Occipital lobe (tissue), 2 donors: ENCODE results near the gene TMEM151A. TPM values are rescaled to one million over a fixed set of nuclear protein-coding genes. Genes with fewer than 3 reads are reported as not detected.

Source experiments
- DNase-seq: peaks from one replicate; lab custom pipeline; 2025; lab: John Stamatoyannopoulos, UW
- total RNA-seq: library from RNA; depleted of rRNA; stranded (reverse); fragments of >200 nt; gene quantifications from one replicate; pipeline ENCODE4 v1.2.3, GENCODE V29; 2014

Gene TMEM151A
- total RNA-seq, 1 donor from 2014 or later = 6.4 TPM

DNA sequence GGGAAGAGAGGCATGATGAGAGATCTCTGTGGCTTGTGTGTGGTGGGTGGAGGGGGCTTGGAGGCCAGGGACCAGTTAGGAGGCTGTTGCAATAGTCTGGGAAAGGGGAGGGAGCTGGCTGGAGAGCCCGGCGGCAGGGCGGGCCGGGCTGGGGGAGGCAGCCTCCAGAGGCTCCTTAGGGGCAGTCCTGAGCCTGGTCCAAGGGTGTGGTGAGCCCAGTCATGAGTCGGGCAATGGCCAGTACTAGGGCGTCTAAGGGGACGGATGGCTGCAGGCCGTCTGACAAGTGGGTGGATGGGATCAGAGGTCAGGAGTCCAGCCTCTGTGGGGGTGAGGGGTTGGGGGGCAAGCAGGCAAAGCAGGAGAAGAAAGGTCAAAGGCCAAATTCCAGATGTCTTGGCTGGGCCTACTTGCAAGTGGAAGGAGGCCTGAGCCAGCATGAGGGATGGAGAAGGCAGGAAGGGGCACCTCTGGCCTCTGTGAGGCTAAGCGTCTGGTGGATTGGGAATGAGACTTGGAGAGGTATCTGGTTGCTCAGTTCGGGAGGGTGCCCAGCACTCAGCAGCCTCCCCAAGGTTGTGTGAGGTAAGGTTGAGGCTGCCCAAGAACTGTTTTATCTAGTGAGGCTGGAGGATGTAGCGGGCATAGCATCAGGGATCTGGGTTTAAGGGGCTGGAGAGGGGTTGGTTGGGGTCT, 31.2 kb downstream of the TMEM151A start:
- DNase-seq = no peak

DNA sequence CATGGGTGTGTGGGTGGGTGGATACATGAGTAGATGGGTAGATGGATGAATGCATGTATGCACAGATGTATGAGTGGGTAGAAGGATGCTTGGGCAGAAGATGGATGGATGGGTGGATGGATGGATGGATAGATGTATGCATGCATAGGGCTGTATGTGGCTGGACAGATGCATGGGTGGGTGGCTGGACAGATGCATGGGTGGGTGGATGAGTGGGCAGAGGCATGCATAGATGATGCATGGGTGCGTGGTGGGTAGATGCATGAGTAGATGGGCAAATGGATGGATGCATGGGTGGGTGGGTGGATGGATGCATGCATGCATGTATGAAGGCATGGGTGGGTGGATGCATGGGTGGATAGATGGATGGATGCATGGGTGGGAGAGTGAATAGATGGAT, 32.0 kb downstream of the TMEM151A start:
- no peak for DNase-seq

DNA sequence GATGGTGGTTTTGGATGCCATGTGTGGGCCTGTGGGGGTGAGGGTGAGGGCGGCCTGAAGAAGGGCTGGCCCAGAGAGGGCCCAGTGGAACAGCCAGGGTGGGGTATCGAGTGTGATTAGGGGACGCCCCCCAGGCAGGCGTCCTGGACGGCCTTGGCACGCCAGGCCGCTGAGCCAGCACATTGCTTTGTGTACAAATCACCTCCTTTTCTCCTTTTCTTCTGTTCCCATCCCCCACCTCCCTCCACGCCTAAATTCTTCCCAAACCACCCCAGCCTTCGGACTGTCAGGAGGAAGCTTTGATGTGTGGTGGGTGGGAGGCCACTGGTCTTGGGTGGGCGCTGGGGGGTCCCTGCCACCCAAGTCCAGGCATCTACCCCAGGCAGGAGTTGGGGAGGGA, 33.0 kb downstream of the TMEM151A start:
- no peak for DNase-seq

DNA sequence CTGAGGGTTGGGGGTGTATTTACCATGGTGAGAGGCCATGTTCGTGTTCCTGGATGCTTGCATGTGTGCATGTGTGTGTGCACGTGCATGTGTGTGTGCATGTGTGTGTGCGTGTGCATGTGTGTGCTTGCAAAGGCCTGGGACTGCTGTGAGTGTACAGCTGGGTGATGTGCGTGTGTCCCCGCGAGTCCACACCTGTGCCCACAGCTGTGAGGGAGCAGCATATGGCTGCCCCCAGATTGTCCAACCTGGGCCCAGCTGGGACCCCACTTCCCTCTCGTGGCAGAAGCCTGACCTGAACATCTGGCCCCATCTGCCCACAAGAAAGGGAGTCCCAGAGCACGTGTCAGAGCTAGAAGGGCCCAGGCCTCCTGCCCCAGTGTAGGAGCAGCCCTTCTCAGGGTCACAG, 33.6 kb downstream of the TMEM151A start:
- DNase-seq = no peak

DNA sequence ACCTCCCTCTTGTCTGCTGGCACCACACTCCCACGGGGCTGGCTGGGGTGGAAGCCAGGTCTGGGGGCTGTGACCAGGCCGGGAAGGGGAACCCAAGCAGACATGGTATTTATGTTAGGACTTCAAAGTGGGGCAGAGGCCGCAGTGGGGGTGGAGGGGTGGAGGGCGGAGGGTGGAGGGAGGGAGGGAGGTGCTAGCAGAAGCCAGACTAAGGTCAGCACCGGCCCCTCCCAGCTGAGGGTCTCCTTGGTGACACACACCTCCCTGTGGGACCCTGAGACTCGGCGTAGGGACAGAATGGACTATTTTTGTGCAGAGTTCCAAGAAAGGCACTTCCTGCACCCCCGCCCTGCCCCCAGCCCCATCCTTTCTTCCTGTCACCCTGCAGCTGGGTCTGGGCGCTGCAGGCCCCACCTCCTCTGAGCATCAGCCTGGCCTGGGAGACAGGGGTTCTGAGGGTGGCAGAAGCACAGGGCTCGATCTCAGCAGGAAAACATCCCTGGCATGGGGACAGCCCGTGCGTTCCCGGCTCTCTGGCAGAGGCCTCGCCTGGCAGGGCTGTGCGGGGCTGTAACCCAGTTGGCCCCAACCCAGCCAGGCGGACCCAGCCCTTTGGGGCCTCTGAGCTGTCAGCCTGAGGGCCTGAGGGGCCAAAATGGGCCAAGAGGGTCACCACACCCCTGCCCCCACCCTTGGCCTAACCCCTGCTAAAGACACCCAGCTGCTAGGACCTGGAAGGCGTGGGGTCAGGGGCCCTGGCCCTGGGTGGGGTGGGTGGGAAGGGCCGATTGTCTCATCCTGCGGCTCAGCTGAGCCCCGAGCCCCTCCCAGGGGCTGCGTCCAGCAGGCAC, 34.8 kb downstream of the TMEM151A start:
- no peak for DNase-seq

DNA sequence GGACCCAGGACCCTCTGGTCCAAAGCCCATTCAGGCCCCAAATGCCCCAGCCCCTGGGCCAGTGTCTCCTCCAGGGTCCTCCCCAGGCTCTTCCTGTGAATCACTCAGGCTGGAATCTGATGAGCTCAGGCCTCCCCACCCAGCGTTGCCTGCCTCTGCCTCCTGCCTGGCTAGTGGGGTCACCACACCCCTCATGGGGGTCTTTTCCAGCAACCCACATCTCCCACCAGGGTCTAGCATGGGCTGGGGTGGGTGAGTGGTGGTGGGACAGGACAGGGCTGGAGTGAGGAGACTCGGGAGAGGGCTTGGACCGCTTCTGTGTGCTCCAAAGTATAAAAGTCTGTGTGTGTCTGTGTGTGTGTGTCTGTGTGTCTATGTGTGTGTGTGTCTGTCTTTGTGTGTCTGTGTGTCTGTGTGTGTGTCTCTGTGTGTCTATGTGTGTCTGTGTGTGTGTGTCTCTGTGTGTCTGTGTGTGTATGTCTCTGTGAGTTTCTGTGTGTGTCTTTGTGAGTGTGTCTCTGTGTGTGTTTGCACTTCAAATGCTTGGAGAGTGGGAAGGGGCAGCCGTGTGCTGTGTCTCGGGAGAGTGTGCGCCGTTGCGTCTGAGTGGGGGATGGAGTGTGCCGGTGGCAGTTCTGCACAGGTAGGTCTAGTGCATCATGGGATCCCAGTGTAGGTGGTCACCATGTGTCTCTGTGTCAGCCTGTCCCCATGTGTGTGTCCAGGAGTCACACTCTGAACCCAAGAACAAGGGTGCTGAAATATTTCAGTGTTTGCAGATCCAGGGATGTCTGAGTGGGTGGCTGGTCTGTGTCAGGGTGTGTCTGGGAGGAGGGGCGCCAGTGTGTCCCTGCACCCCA, 35.7 kb downstream of the TMEM151A start:
- no peak for DNase-seq

DNA sequence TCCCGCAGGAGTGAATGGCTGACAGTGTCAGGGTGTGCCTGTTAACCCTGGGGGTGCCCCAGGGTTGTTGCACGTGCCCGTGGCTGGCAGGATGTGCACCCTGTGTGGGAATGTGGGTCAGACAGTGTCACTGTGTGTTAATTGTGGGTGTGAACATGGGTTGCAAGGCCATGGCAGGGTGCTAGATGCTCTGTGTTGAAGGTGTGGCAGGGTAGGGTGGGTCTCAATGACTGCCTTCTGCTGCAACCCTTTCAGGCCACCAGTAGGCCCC, 36.3 kb downstream of the TMEM151A start:
- DNase-seq = no peak

DNA sequence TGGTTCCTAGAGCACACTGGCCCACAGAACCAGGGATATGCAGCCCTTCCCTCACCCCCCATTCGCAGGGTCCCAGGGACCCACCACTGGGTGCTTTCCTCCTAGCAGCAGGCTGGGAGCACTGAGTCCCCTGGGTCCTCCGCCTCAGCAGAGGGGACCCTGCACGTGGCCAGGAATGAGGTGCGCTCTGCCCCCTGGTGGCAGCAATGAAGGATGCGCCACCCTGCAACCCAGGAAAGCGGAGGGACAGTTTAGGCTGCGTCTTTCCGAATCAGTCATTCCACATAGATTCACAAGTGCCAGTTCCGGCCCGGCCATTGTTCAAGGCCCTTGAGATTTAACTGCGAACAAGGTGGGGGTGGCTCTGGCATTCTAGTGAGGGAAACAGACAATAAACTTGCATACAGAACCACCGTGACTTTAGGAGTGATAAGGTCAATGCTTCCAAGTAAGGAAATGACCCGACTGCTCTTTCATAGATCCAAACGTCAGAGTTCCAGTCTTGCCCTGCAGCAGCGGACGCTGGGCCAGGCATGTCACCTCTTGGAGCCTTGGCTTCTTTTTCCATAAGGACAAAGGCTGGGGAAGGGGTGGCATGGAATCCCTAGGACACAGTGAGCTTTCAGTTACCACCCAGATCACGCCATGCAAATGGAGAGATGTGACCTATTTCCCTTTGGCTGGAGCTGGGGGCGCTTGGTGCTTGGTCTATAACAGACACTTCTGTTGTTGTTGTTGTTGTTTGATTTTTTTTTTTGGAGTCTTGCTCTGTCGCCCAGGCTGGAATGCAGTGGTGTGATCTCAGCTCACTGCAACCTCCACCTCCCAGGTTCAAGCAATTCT, 36.8 kb downstream of the TMEM151A start:
- DNase-seq = peak; percentile 27

DNA sequence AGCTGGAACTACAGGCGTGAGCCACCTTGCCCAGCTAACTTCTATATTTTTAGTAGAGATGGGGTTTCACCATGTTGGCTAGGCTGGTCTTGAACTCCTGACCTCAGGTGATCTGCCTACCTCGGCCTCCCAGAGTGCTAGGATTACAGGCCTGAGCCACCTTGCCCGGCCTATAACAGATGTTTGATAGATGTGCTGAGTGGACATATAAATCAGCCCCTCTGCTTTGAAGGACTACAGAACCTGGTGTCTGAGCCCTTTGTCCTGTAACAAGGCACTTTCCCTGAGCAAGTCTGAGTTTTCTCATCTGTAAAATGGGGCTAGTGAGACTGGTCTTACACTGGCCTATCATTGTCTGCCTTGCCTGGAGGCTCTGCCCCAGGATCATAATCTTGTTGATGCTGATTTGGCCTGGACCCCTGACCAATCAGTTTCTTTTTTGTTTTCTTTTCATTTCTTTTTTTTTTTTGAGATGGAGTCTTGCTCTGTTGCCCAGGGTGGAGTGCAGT, 37.5 kb downstream of the TMEM151A start:
- DNase-seq = no peak

DNA sequence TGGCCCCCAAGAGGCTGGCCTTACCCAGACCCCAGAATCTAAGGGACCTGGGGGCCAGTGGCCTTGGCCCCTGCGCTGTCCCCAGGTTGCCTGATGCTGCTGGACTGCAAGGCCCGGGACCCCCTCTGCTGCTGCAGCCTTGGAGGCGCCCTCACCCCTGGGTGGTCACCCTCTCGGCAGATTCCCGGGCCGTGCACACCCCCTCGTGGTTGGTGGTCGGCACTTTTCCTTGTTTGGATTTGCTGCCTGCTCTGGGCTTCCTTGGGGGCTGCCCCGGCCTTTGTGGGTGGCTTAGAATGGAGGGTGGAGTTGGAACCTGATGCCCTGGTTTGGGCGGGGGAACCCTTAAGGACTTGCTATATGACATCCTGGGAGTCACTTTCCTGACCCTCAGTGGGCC, 39.2 kb downstream of the TMEM151A start:
- DNase-seq = no peak

DNA sequence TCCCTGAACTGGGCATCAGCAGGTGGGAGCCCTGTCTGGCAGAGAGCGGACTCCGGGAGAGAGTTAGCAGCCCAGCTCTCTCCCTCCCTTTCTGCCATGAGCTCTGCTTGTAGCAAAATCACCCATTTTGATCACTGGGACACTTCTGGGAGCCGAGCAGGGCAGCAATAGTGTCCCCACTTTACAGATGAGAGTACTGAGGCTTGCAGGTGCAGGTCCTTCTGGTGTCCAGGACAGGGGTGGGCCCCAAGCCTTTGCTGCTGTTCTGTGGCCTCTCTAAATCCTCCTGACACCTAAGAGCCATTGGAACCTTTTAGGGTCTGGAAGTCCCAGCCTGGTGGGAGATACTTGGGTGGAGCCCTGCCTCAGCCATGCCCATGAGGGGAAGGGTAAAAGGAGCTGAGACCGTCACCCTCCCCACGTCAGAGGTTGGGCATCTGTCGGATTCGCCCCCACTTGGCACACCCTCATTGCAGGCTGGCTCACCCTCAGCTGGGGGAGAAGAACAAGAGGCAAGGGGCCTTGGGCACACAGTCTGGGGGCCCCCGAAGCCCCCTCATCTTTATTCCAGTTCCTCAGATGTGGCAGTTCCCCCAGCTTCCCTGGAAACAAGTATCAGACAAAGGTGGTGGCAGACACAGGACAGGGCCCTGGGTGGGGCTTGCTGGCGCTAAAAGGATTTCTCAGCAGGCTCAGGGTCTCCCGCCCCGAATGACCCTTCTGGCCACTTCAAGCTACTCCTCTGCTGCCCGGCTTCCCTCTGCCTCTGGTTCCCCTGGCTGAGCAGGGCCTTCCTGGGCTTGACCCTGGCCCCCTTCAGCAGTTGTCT, 40.1 kb downstream of the TMEM151A start:
- no peak for DNase-seq

DNA sequence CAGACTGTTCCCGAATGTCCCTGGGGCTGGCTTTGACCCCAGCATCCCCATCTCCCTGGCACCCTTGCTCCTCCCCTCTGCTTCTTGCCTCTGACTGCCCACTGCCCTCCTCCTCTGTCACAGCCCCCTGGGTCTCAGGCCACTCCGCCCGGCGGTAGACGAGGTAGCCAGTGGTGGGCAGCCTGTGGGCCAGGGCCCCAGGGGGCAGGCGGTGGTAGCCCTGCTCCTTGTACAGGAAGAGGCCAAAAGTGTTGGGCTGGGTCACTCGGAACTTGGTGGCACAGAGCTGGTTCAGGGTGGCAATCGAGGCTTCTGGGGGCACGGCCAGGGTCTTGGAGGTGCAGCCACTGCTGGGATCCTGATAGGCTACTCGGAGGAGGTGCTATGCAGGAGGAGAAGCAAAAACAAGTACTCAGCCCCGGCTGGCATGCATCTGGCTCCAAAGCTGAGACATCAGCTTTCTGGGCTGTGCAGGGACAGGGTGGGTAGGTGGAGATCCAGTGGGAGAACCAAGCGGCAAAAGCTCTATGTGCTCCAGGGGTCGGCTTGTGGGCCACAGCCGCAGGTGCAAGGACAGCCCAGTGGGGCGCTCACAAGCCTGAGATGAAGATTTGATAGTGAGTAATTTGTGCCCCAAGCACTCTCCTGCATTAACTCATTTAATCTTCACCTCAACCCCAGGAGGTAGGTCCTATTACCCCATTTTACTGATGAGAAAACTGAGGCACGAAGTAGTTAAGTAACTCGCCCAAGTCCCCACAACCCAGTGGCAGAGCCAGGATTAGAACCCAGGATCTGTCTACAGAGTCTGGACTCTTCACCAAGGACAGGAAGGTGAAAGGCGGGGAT, 40.9 kb downstream of the TMEM151A start:
- no peak for DNase-seq

DNA sequence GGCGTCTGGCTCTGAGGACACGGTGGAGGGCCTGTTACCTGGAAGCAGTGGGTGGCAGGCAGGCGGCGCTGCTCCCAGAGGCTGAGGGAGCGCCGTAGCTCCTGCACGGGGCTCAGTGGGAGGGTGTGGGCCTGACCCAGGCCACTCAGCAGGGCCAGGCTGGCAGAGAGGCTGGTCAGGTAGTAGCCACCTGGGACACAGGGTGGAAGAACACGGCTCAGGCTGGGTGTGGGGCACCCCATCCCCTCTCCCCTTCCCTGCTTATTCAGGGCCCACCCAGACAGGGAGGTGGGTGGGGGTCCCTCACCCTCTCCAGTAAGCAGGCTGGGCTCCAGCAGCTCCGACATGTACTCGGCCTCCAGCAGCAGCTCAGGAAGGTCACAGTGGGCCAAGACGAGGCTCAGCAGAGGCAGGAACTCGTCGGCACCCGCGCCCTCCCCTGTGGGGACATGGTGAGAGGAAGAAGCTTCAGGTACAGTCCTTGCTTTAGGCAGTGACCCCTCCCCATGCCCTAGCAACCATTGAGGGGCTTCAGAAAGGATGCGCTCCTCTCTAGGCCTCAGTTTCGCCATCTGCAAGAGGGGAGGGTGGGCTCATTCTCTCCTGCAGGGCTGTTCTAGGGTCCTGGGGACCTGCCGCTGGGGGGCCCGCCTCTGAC, 41.7 kb downstream of the TMEM151A start:
- no peak for DNase-seq

DNA sequence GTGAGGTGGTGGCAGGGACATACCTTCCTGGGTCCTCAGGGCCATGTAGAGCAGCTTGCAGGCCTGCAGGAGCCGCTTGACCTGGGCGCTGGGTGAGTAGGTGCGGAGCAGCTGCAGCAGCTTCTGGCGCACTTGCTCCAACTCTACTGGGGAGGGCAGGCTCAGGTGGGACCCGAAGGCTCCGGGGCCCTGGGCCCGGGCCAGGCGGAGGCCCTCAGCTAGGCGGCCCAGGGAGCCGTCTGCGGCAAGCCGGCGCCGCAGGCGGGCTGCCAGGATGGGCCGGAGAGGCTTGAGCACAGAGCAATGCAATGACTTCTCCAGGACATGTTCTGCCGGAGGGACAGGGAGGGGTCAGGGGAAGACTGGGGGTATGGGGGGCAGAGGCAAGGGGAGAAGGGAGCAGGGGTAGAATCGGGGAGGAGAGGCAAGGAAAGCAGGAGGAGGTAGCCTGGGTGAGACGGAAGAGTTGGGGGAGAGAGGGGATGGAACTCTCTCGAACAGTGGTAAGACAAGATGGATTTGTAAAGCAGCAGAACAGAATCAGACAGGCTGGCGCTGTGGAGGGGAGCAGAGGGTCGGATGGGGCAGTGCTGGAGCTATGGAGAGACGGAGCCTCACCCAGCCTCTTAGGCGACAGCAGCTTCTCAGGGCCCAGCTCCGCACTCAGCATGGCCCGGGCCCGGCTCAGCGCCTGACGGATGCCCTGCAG, 42.4 kb downstream of the TMEM151A start:
- DNase-seq = no peak

DNA sequence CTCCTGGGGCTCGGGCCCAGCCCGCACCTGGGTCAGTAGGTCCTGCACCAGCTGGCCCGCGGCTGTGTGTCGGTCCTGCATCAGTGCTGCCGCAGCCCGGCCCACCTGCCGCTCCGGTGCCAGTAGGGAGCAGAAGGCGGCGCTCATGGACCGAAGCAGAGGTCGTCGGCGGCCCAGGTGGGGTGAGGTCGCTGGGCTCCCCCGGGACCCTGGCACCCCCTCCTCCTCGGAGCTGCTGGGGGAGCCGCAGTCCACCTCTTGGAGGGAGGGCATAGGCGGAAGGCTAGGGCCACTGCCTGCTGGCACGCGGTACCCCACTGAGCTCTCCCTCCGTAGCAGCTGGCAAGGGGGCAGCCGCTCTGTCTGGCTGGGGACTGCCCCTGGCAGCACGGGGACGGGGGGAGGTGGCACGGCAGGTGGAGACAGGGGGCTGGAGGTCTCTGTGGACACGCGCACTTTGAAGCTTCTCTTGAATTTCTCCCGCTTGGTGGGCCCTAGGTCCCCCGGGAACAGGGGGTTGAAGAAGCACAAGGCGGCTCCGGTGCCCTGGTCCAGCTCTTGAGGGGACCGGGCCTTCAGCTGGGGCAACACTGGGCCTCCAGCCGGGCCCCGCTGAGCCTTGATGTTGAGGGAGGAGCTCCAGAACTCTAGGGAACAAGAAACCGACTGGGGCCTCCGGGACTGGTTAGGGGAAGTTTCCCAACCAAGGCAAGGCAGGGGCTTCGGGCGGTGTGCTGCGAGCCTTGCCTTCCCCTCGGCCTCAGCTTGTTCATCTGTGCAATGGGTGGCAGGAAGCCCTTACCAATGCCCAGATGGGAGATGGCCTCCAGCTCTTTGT, 43.1 kb downstream of the TMEM151A start:
- DNase-seq = no peak

DNA sequence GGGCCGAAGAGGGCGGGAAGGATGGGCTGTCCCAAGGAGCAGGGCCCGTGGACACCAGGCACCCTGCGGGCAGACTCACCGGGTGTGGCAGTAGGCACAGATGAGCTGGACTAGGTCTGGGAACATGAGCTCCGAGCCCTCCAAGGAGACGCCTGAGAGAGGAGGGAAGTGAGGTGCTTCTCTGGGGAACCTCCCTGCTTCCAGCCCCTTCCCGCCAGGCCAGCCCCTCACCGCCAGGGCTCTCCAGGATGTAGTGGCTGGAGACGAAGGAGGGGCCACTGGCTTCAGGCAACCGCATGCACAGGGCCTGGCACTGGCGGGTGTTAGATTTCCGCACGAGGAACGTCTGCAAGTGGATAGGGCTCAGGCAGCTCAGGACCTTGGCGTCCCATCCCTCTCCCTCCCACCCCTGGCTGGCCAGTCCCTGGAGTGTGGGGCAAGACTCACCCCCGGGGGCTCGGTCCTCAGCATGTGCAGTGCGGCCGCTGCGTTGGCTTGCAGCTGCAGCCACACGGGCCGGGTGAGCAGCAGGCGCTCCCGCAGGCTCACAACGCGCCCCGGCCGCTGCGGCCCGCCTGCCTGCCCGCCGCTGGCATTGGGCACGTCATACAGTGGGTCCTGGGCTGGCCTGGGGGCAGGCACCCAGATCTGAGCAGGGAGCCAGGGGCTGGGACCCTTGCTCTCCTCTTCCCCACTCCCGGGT, 44.0 kb downstream of the TMEM151A start:
- no peak for DNase-seq
